IMR-90 (cell line): ENCODE measurements around the gene AZGP1. TPM values are rescaled to one million over a fixed set of nuclear protein-coding genes. Genes with fewer than 3 reads are reported as not detected.

ENCODE experiments used
- ATAC-seq: fragments of 200-7000 bp; cut with Tn5 transposase; 2 replicates; pipeline ENCODE4 v1.9.1; 2020; ENCODE audit warnings: low read depth, mild to moderate bottlenecking, moderate library complexity
- BruUV-seq: library from RNA; stranded (reverse); fragments of 400-500 nt; replicated peaks from 2 replicates; lab custom pipeline; 2021; lab: Mats Ljungman, UMichigan
- CTCF ChIA-PET: fragments of 300-600 bp; formaldehyde crosslinking; extraction: SDS; loops from one replicate; lab custom pipeline; 2021; ENCODE audit warnings: antibody characterized with exemption; lab: Yijun Ruan, JAX
- POLR2A ChIA-PET: fragments of 300-600 bp; sonication (Branson Sonifier 250); formaldehyde crosslinking; loops from one replicate; lab custom pipeline; 2022; ENCODE audit warnings: antibody characterized with exemption; ENCODE audit not compliant: unreplicated experiment; lab: Charles Lee
- DNase-seq: peaks from one replicate; pipeline ENCODE4 v3.0.0; 2013
- H2AFZ ChIP-seq: replicated peaks from 2 replicates; pipeline ENCODE3; 2013; ENCODE audit warnings: low read length, mild to moderate bottlenecking; ENCODE audit not compliant: poor library complexity
- H2AK5ac ChIP-seq: 2 replicates; pipeline ENCODE4 v1.6.1; 2013; ENCODE audit warnings: low read depth, low read length, inconsistent platforms
- H2AK9ac ChIP-seq: replicated peaks from 2 replicates; pipeline ENCODE3; 2013; ENCODE audit warnings: mild to moderate bottlenecking, low read depth, low read length, moderate library complexity; ENCODE audit not compliant: poor library complexity
- H2BK120ac ChIP-seq: 2 replicates; pipeline ENCODE4 v1.6.1; 2013; ENCODE audit warnings: low read depth, low read length, inconsistent platforms
- H2BK15ac ChIP-seq: 3 replicates; pipeline ENCODE4 v1.6.1; 2013; ENCODE audit warnings: low read depth, low read length, inconsistent platforms
- H2BK20ac ChIP-seq: 2 replicates; pipeline ENCODE4 v1.6.1; 2013; ENCODE audit warnings: low read depth, mild to moderate bottlenecking, inconsistent platforms, low read length, moderate library complexity
- H2BK5ac ChIP-seq: 2 replicates; pipeline ENCODE4 v1.6.1; 2013; ENCODE audit warnings: mild to moderate bottlenecking, low read depth, low read length, inconsistent platforms; ENCODE audit not compliant: poor library complexity, severe bottlenecking
- H3K14ac ChIP-seq: replicated peaks from 2 replicates; pipeline ENCODE4 v1.6.1; 2013; ENCODE audit warnings: low read depth, low read length, inconsistent platforms
- H3K18ac ChIP-seq: 2 replicates; pipeline ENCODE4 v1.6.1; 2013; ENCODE audit warnings: low read depth, low read length, control low read depth
- H3K23ac ChIP-seq: 2 replicates; pipeline ENCODE4 v1.6.1; 2013; ENCODE audit warnings: low read depth, low read length, inconsistent platforms
- H3K27ac ChIP-seq: 2 replicates; pipeline ENCODE4 v1.5.1; 2013; ENCODE audit warnings: mild to moderate bottlenecking, control low read depth, low read length; ENCODE audit not compliant: insufficient read depth
- H3K27me3 ChIP-seq: 2 replicates; pipeline ENCODE4 v1.6.1; 2013; ENCODE audit warnings: low read length; ENCODE audit not compliant: control insufficient read depth, insufficient read depth
- H3K36me3 ChIP-seq: 2 replicates; pipeline ENCODE4 v1.6.1; 2013; ENCODE audit warnings: low read length, mixed read lengths; ENCODE audit not compliant: control insufficient read depth, insufficient read depth
- H3K4ac ChIP-seq: 2 replicates; pipeline ENCODE4 v1.6.1; 2013; ENCODE audit warnings: low read depth, low read length, inconsistent platforms
- H3K4me1 ChIP-seq: 2 replicates; pipeline ENCODE4 v1.6.1; 2013; ENCODE audit warnings: low read length, mixed read lengths; ENCODE audit not compliant: control insufficient read depth, insufficient read depth
- H3K4me2 ChIP-seq: 2 replicates; pipeline ENCODE4 v1.6.1; 2013; ENCODE audit warnings: low read depth, mild to moderate bottlenecking, control low read depth, low read length, moderate library complexity
- H3K4me3 ChIP-seq: 2 replicates; pipeline ENCODE4 v1.5.1; 2013; ENCODE audit warnings: low read depth, mild to moderate bottlenecking, control low read depth, low read length, moderate library complexity; ENCODE audit not compliant: insufficient read depth
- H3K56ac ChIP-seq: 2 replicates; pipeline ENCODE4 v1.6.1; 2013; ENCODE audit warnings: low read length, inconsistent platforms; ENCODE audit not compliant: insufficient read depth; ENCODE audit errors: extremely low read depth
- H3K79me1 ChIP-seq, 2 experiments: 2 replicates each; pipeline ENCODE4 v1.6.1; 2013; ENCODE audit warnings: low read length in 2 of 2, inconsistent platforms in 1 of 2, low read depth in 1 of 2
- H3K9ac ChIP-seq: 2 replicates; pipeline ENCODE4 v1.6.1; 2013; ENCODE audit warnings: low read depth, low read length, control low read depth
- H3K9me1 ChIP-seq: 2 replicates; pipeline ENCODE4 v1.6.1; 2013; ENCODE audit warnings: low read length, inconsistent platforms; ENCODE audit not compliant: insufficient read depth
- H3K9me3 ChIP-seq: 2 replicates; pipeline ENCODE4 v1.6.1; 2013; ENCODE audit warnings: low read length; ENCODE audit not compliant: control insufficient read depth, insufficient read depth
- H4K20me1 ChIP-seq: 2 replicates; pipeline ENCODE4 v1.6.1; 2013; ENCODE audit warnings: low read length, inconsistent platforms; ENCODE audit not compliant: insufficient read depth
- H4K5ac ChIP-seq: 2 replicates; pipeline ENCODE4 v1.6.1; 2013; ENCODE audit warnings: mild to moderate bottlenecking, low read depth, low read length, control low read depth
- H4K8ac ChIP-seq, 2 experiments: 2 replicates each; pipeline ENCODE4 v1.6.1; 2013; ENCODE audit warnings: low read depth in 2 of 2, low read length in 2 of 2, control low read depth in 1 of 2, inconsistent platforms in 1 of 2
- H4K91ac ChIP-seq: 2 replicates; pipeline ENCODE4 v1.6.1; 2013; ENCODE audit warnings: low read depth, low read length, inconsistent platforms; ENCODE audit not compliant: insufficient read depth
- BHLHE40 ChIP-seq: fragments of 150-350 bp; IDR thresholded peaks from 2 replicates; pipeline ENCODE4 v1.6.1; 2016; ENCODE audit warnings: mild to moderate bottlenecking, low read depth, low read length
- CEBPB ChIP-seq: IDR thresholded peaks from 2 replicates; pipeline ENCODE4 v1.6.1; 2012; ENCODE audit warnings: low read depth, low read length, improper control_type of control experiment
- CHD1 ChIP-seq: IDR thresholded peaks from 2 replicates; pipeline ENCODE4 v1.6.1; 2012; ENCODE audit warnings: low read depth, low read length, improper control_type of control experiment
- CTCF ChIP-seq: conservative IDR thresholded peaks from 2 replicates; pipeline ENCODE4 v1.5.1; 2012; ENCODE audit warnings: mild to moderate bottlenecking, low read depth, low read length, improper control_type of control experiment
- FOS ChIP-seq: fragments of 150-350 bp; IDR thresholded peaks from 2 replicates; pipeline ENCODE4 v1.6.1; 2016; ENCODE audit warnings: low read depth, low read length
- MAFK ChIP-seq: IDR thresholded peaks from 2 replicates; pipeline ENCODE4 v1.6.1; 2012; ENCODE audit warnings: low read depth, low read length, improper control_type of control experiment
- MAZ ChIP-seq: IDR thresholded peaks from 2 replicates; pipeline ENCODE4 v1.6.1; 2012; ENCODE audit warnings: low read depth, mild to moderate bottlenecking, low read length, improper control_type of control experiment, moderate library complexity, borderline replicate concordance
- MXI1 ChIP-seq: IDR thresholded peaks from 2 replicates; pipeline ENCODE4 v1.6.1; 2012; ENCODE audit warnings: low read depth, mild to moderate bottlenecking, low read length, moderate library complexity, borderline replicate concordance
- NFE2L2 ChIP-seq: fragments of 150-350 bp; IDR thresholded peaks from 2 replicates; pipeline ENCODE4 v1.6.1; 2016; ENCODE audit warnings: low read depth, mild to moderate bottlenecking, low read length
- RAD21 ChIP-seq: IDR thresholded peaks from 2 replicates; pipeline ENCODE4 v1.6.1; 2012; ENCODE audit warnings: low read length, improper control_type of control experiment
- RFX5 ChIP-seq: IDR thresholded peaks from 2 replicates; pipeline ENCODE4 v1.8.0; 2012; ENCODE audit warnings: low read depth, mild to moderate bottlenecking, low read length, moderate library complexity
- SMC3 ChIP-seq: fragments of 150-350 bp; IDR thresholded peaks from 2 replicates; pipeline ENCODE4 v1.6.1; 2016; ENCODE audit warnings: low read depth, mild to moderate bottlenecking, antibody characterized with exemption, low read length, moderate library complexity
- USF2 ChIP-seq: fragments of 150-350 bp; IDR thresholded peaks from 2 replicates; pipeline ENCODE4 v1.6.1; 2017; ENCODE audit warnings: mild to moderate bottlenecking, antibody characterized with exemption, low read length, low read depth
- WGBS, 2 experiments: methylation state at CpG; one replicate each; pipeline versions ENCODE4 v1.1.5 to v1.1.7; 2013; ENCODE audit warnings: missing lambda C conversion rate in 2 of 2; ENCODE audit not compliant: insufficient read length in 1 of 2; ENCODE audit errors: extremely low coverage in 2 of 2; 5-methylcytosine and 5-hydroxymethylcytosine counted together
- dilution Hi-C: fragments of 300-500 bp; cut with HindIII; formaldehyde crosslinking; loops from one replicate; pipeline ENCODE4 v1.14.3; 2018; ENCODE audit warnings: low sequenced_read_pairs; ENCODE audit not compliant: unreplicated experiment
- in situ Hi-C: fragments of 300-500 bp; cut with MboI; formaldehyde crosslinking; loops from 3 replicates; pipeline ENCODE4 v1.14.3; 2019; ENCODE audit warnings: low sequenced_read_pairs, inconsistent platforms, mixed read lengths
- intact Hi-C: fragments of 100-400 bp; cut with micrococcal nuclease; formaldehyde crosslinking; loops from 2 replicates; pipeline ENCODE4 v1.10.0; 2022
- polyA plus RNA-seq, 3 experiments: library from polyadenylated mRNA; depleted of rRNA; stranded (reverse); fragments of >200 nt; gene quantifications; 2 replicates each; pipeline ENCODE4 v1.2.3, GENCODE V29; 2012; ENCODE audit warnings: low replicate concordance in 1 of 3
- total RNA-seq: library from RNA; depleted of rRNA; stranded (reverse); fragments of >200 nt; gene quantifications from 2 replicates; pipeline ENCODE4 v1.2.3, GENCODE V29; 2012

AZGP1 gene
- total and polyA plus RNA-seq, 2 of the 4 experiments (the other 2 are of a cell fraction) = not detected

GRCh38 chr7:100017300-100017699 lies 41.5 kb upstream of the AZGP1 start:
- in situ Hi-C loops = no loop called here
- BruUV-seq = no TSS peak
- POLR2A ChIA-PET = no interaction called here
- no peak overlapping the region for H2BK15ac ChIP-seq
- H3K56ac ChIP-seq = no peak overlapping the region
- H2BK5ac ChIP-seq = no peak overlapping the region
- no peak overlapping the region for H3K18ac ChIP-seq
- H3K4ac ChIP-seq = no peak overlapping the region
- CTCF ChIA-PET = interaction anchor here (0.9 to 1.1 kb wide), 2 partner anchors 10 to 24 kb away, joined by 3 read pairs; no protein-coding TSS in a partner anchor
- no peak overlapping the region for H2AFZ ChIP-seq
- peaks cover 11% of the 10 kb centered on the region for H3K9me1 ChIP-seq
- dilution Hi-C loops = no loop called here
- no peak overlapping the region for H2AK5ac ChIP-seq
- no peak overlapping the region for H3K23ac ChIP-seq
- peaks cover 2 to 61% of the 10 kb centered on the region in 2 experiments for H3K79me1 ChIP-seq
- no peak overlapping the region for H3K14ac ChIP-seq
- no peak overlapping the region for H3K9ac ChIP-seq
- H2AK9ac ChIP-seq = no peak overlapping the region
- H4K5ac ChIP-seq = no peak overlapping the region
- peak overlapping the region; percentile 29; the same call in 1 of the 2 replicates for H3K27ac ChIP-seq
- TF ChIP-seq FOS = no peak
- TF ChIP-seq CTCF = no peak
- TF ChIP-seq BHLHE40 = no peak
- no peak for TF ChIP-seq CEBPB
- no peak for TF ChIP-seq RFX5
- no peak for TF ChIP-seq CHD1
- TF ChIP-seq MAFK = no peak
- no peak for TF ChIP-seq MAZ
- TF ChIP-seq MXI1 = no peak
- TF ChIP-seq RAD21 = no peak
- no peak for TF ChIP-seq SMC3
- no peak for TF ChIP-seq NFE2L2
- TF ChIP-seq USF2 = no peak
- peak overlapping the region; percentile 29; the same call in 1 of the 2 replicates for H3K4me2 ChIP-seq
- peaks cover 7% of the 10 kb centered on the region for H3K36me3 ChIP-seq
- peaks cover 2% of the 10 kb centered on the region; the same call in 1 of the 2 replicates for H3K4me1 ChIP-seq
- no peak overlapping the region for H3K4me3 ChIP-seq
- peaks cover 41% of the 10 kb centered on the region for H4K20me1 ChIP-seq
- 58% methylated on average over 6 of the region's 11 CpGs; no CpG with 5 or more reads in 1 of the 2 experiments for WGBS, 2 experiments
- H4K91ac ChIP-seq = no peak overlapping the region
- ATAC-seq (no peak), DNase-seq (no peak)
- no peak overlapping the region for H2BK20ac ChIP-seq
- no peak overlapping the region for H2BK120ac ChIP-seq
- intact Hi-C loops = loop anchor here (2.0 kb wide), 1 partner anchor 70 kb away; no protein-coding TSS in a partner anchor
- H3K9me3 ChIP-seq = no peaks in the 10 kb centered on the region
- no peak overlapping the region for H4K8ac ChIP-seq
- no peaks in the 10 kb centered on the region for H3K27me3 ChIP-seq
